ENCODE measurements around the gene GRPEL1. TPM values are rescaled to one million over a fixed set of nuclear protein-coding genes. Genes with fewer than 3 reads are reported as not detected.

GRPEL1 gene
- total and polyA plus RNA-seq, 2 of the 13 experiments (the other 11 are each of a cell fraction or from before 2014, with no cell fraction given), result 32.3 to 141 TPM

- TF ChIP-seq TCF7L2 (IDR thresholded peaks at IDR 0.05; ENCODE audit: low read depth, low read length), result no peak
- TF ChIP-seq ZNF777 (CRISPR knock-in tag; IDR thresholded peaks at IDR 0.05), result peak; percentile 28; the same call in 1 of the 2 replicates
- no peak for TF ChIP-seq SKIL (CRISPR knock-in tag; IDR thresholded peaks at IDR 0.05; ENCODE audit: borderline replicate concordance)
- TF ChIP-seq MAX (IDR thresholded peaks at IDR 0.05), result peak; percentile 67
- TF ChIP-seq TERF1 (CRISPR knock-in tag; IDR thresholded peaks at IDR 0.05), result no peak
- TF ChIP-seq TOPORS (CRISPR knock-in tag; IDR thresholded peaks at IDR 0.05), result no peak
- TF ChIP-seq ZNF318 (CRISPR knock-in tag; IDR thresholded peaks at IDR 0.05), result no peak
- TF ChIP-seq E2F2 (CRISPR knock-in tag; IDR thresholded peaks at IDR 0.05; ENCODE audit: borderline replicate concordance), result no peak
- TF ChIP-seq ZBTB25 (CRISPR knock-in tag; IDR thresholded peaks at IDR 0.05), result no peak
- no peak for TF ChIP-seq SCMH1 (CRISPR knock-in tag; IDR thresholded peaks at IDR 0.05; ENCODE audit: borderline replicate concordance)
- TF ChIP-seq ZKSCAN5 (CRISPR knock-in tag; IDR thresholded peaks at IDR 0.05), result no peak
- no peak for TF ChIP-seq RBAK (CRISPR knock-in tag; IDR thresholded peaks at IDR 0.05)
- TF ChIP-seq CC2D1A (CRISPR knock-in tag; IDR thresholded peaks at IDR 0.05), result no peak
- TF ChIP-seq ZNF282 (IDR thresholded peaks at IDR 0.05; ENCODE audit: partially characterized antibody), result no peak
- TF ChIP-seq STAG1 (CRISPR knock-in tag; IDR thresholded peaks at IDR 0.05), result no peak
Observed at GRCh38 chr4:7042503-7043283, 25.2 kb downstream of the GRPEL1 start (continued).

All from HepG2 (cell line).